CD14-positive monocyte (primary cell): Measurements from ENCODE around the gene TBC1D22A. TPM values are rescaled to one million over a fixed set of nuclear protein-coding genes. Genes with fewer than 3 reads are reported as not detected.
A peak's percentile ranks its signal among the peaks of the same experiment; 100 is the strongest.

ENCODE experiments used
- DNase-seq, 3 donors: peaks; one replicate each; pipeline ENCODE4 v3.0.0-alpha.2; 2011 to 2022
- H2AFZ ChIP-seq: 2 replicates; pipeline ENCODE4 v1.6.0; 2012; ENCODE audit warnings: mild to moderate bottlenecking, low read depth, low read length, inconsistent platforms; ENCODE audit not compliant: insufficient read depth, poor library complexity, severe bottlenecking
- H3K27ac ChIP-seq, 2 donors: 1 replicate in 1 of 2; 2 replicates in 1 of 2; pipeline ENCODE4 v1.5.1; 2012 to 2013; ENCODE audit warnings: low read length in 2 of 2, control low read depth in 1 of 2, inconsistent platforms in 1 of 2, low read depth in 1 of 2, mild to moderate bottlenecking in 1 of 2
- H3K27me3 ChIP-seq, 2 donors: one replicate each; pipeline versions ENCODE4 v1.6.0 to v1.6.1; 2011 to 2013; ENCODE audit warnings: low read length in 2 of 2; ENCODE audit not compliant: control insufficient read depth in 2 of 2, insufficient read depth in 2 of 2
- H3K36me3 ChIP-seq, 2 donors: replicated peaks in 1 of 2; 1 replicate in 1 of 2; 2 replicates in 1 of 2; pipeline versions ENCODE4 v1.5.1 to v1.6.1; 2012 to 2013; ENCODE audit warnings: low read length in 2 of 2, control low read depth in 1 of 2, inconsistent platforms in 1 of 2, mild to moderate bottlenecking in 1 of 2; ENCODE audit not compliant: insufficient read depth in 2 of 2, control insufficient read depth in 1 of 2
- H3K4me1 ChIP-seq, 2 donors: 1 replicate in 1 of 2; 2 replicates in 1 of 2; pipeline versions ENCODE4 v1.5.1 to v1.6.1; 2012 to 2013; ENCODE audit warnings: low read length in 2 of 2, control low read depth in 1 of 2, inconsistent platforms in 1 of 2, mild to moderate bottlenecking in 1 of 2, moderate library complexity in 1 of 2; ENCODE audit not compliant: insufficient read depth in 2 of 2, control insufficient read depth in 1 of 2
- H3K4me2 ChIP-seq: replicated peaks from 2 replicates; pipeline ENCODE3; 2012; ENCODE audit warnings: low read length, moderate library complexity, mild to moderate bottlenecking; ENCODE audit not compliant: poor library complexity, severe bottlenecking; ENCODE audit errors: extremely low read depth
- H3K4me3 ChIP-seq, 3 experiments: fragments of 200-600 bp in 1 of 3; sonication (generic) in 1 of 3; replicated peaks in 1 of 3; 1 replicate in 2 of 3; 2 replicates in 1 of 3; pipeline ENCODE4 v1.5.1; 2011 to 2013; ENCODE audit warnings: low read length in 3 of 3, mild to moderate bottlenecking in 3 of 3, control low read depth in 2 of 3, low read depth in 2 of 3, inconsistent platforms in 1 of 3, moderate library complexity in 1 of 3
- H3K79me2 ChIP-seq: 2 replicates; pipeline ENCODE4 v1.6.0; 2012; ENCODE audit warnings: mild to moderate bottlenecking, control low read depth, inconsistent platforms, low read length, moderate library complexity; ENCODE audit not compliant: insufficient read depth
- H3K9ac ChIP-seq: 2 replicates; pipeline ENCODE4 v1.6.0; 2017; ENCODE audit warnings: low read length, mild to moderate bottlenecking; ENCODE audit not compliant: insufficient read depth, poor library complexity, severe bottlenecking
- H3K9me3 ChIP-seq, 2 donors: replicated peaks in 1 of 2; 1 replicate in 1 of 2; 2 replicates in 1 of 2; pipeline versions ENCODE4 v1.5.1 to v1.6.1; 2012 to 2013; ENCODE audit warnings: low read length in 2 of 2, control low read depth in 1 of 2; ENCODE audit not compliant: control insufficient read depth in 1 of 2, insufficient read depth in 1 of 2
- H4K20me1 ChIP-seq: 2 replicates; pipeline ENCODE4 v1.6.0; 2012; ENCODE audit warnings: mild to moderate bottlenecking, low read length, control low read depth, moderate library complexity; ENCODE audit not compliant: insufficient read depth
- H3K27ac Mint-ChIP-seq, 7 donors: one replicate each; pipeline ENCODE4 v1.8.0; 2020; ENCODE audit warnings: mild to moderate bottlenecking in 7 of 7, mixed read lengths in 7 of 7, moderate library complexity in 6 of 7, inconsistent platforms in 2 of 7
- H3K27me3 Mint-ChIP-seq, 3 donors: one replicate each; pipeline ENCODE4 v1.8.0; 2021 to 2022; ENCODE audit warnings: low read depth in 3 of 3, mild to moderate bottlenecking in 3 of 3, mixed read lengths in 3 of 3, moderate library complexity in 3 of 3, inconsistent platforms in 1 of 3
- H3K36me3 Mint-ChIP-seq, 2 donors: one replicate each; pipeline ENCODE4 v1.8.0; 2020; ENCODE audit warnings: mixed read lengths in 2 of 2, inconsistent platforms in 1 of 2, mild to moderate bottlenecking in 1 of 2
- H3K4me1 Mint-ChIP-seq: one replicate; pipeline ENCODE4 v1.8.0; 2020; ENCODE audit warnings: mild to moderate bottlenecking, mixed read lengths
- H3K4me3 Mint-ChIP-seq, 2 donors: one replicate each; pipeline ENCODE4 v1.8.0; 2020; ENCODE audit warnings: mild to moderate bottlenecking in 2 of 2, mixed read lengths in 2 of 2, moderate library complexity in 1 of 2
- H3K9me3 Mint-ChIP-seq, 7 donors: one replicate each; pipeline ENCODE4 v1.8.0; 2020 to 2022; ENCODE audit warnings: mixed read lengths in 7 of 7, mild to moderate bottlenecking in 6 of 7, moderate library complexity in 6 of 7, inconsistent platforms in 2 of 7
- WGBS: methylation state at CpG from one replicate; pipeline ENCODE4 v1.1.5; 2013; ENCODE audit warnings: missing lambda C conversion rate; ENCODE audit not compliant: insufficient coverage; 5-methylcytosine and 5-hydroxymethylcytosine counted together
- intact Hi-C, 2 donors: fragments of 100-400 bp; cut with micrococcal nuclease; formaldehyde crosslinking; loops; one replicate each; pipeline versions ENCODE4 v1.15.0 to v1.15.1; 2023
- polyA plus RNA-seq, 3 donors: library from polyadenylated mRNA; depleted of rRNA in 1 of 3; unstranded in 2 of 3; stranded (reverse) in 1 of 3; fragments of 300-500 nt in 2 of 3; fragments of >200 nt in 1 of 3; fragmentation: Illumina TruSeq in 2 of 3; gene quantifications; 1 replicate in 2 of 3; 2 replicates in 1 of 3; pipeline ENCODE4 v1.2.3, GENCODE V29; 2012 to 2021
- TF ChIP-seq, protein P1 (sequence below): fragments of 200-600 bp; IDR thresholded peaks from one replicate; pipeline ENCODE4 v1.8.0; 2022; ENCODE audit warnings: antibody characterized with exemption, mild to moderate bottlenecking

TBC1D22A gene
- polyA plus RNA-seq, 3 donors: 25.9 to 36.2 (median 29.5) TPM

DNA sequence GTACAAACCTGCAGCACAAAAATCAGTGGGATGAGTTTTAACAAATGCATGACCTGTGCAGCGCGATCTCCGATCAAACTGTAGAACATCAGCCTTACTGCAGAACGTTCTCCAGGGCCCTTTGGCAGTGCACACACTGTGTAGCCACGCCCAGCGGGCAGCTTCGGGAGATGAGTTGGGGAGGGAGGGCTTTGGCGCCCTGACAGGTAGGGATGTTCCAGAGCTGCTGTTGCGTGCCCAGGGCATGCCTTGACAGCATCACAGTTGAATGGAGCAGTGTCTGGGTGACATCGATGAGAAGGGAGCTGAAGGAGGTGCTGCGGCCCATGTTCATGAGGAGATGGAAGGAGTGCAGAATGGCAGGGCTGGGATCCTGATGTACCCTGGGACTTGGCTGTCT lies 80.2 kb downstream of the TBC1D22A start:
- Histone ChIP-seq H3K36me3 (peaks cover 3 to 59% of the 10 kb centered on the region in 2 donors), H3K27me3 (no peaks in the 10 kb centered on the region), H3K4me1 (no peaks in the 10 kb centered on the region), H3K4me3 (no peak overlapping the region), H3K79me2 (peaks cover 19% of the 10 kb centered on the region), H3K9me3 (no peaks in the 10 kb centered on the region), H4K20me1 (peaks cover 74% of the 10 kb centered on the region), H3K27ac (no peak overlapping the region), H3K4me2 (no peak overlapping the region), H2AFZ (no peak overlapping the region), H3K9ac (no peak overlapping the region)
- Mint-ChIP-seq H3K27me3 (no peaks in the 10 kb centered on the region), H3K4me1 (no peaks in the 10 kb centered on the region), H3K36me3 (peaks cover 20 to 26% of the 10 kb centered on the region in 2 donors), H3K4me3 (no peak overlapping the region), H3K9me3 (peaks cover 0 to 4% (median under 1%) of the 10 kb centered on the region in 7 donors), H3K27ac (peak overlapping the region in 2 of 7 donors; percentile 27 to 35)
- WGBS: 98% methylated on average over 11 of the region's 11 CpGs
- TF ChIP-seq, protein P1, sequence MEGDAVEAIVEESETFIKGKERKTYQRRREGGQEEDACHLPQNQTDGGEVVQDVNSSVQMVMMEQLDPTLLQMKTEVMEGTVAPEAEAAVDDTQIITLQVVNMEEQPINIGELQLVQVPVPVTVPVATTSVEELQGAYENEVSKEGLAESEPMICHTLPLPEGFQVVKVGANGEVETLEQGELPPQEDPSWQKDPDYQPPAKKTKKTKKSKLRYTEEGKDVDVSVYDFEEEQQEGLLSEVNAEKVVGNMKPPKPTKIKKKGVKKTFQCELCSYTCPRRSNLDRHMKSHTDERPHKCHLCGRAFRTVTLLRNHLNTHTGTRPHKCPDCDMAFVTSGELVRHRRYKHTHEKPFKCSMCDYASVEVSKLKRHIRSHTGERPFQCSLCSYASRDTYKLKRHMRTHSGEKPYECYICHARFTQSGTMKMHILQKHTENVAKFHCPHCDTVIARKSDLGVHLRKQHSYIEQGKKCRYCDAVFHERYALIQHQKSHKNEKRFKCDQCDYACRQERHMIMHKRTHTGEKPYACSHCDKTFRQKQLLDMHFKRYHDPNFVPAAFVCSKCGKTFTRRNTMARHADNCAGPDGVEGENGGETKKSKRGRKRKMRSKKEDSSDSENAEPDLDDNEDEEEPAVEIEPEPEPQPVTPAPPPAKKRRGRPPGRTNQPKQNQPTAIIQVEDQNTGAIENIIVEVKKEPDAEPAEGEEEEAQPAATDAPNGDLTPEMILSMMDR: no peak
- intact Hi-C loops: no loop called here
- DNase-seq: no peak

DNA sequence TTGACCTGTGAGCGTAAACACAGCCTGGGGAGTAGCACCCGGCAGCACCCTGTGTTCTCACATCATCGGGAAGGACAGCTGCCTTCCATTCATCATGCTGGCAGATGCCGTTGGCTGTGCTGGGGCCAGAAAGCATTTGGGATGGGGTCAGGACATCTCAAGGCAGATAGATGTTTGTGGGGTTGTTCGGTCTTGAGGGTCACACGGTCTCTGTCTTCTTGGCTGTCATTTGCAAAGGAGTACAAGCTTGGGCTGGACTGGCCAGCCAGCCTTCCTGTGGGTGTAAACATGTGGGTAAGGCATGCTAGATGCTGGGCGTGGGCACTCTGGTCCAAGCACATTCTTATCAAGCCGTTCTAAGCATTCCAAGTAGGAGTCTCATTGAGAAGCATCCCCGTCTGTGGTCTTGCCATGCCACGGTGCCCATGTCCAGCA lies 81.4 kb downstream of the TBC1D22A start:
- no peak overlapping the region for H3K4me2 ChIP-seq
- Mint-ChIP-seq H3K27me3 (no peaks in the 10 kb centered on the region), H3K4me1 (no peaks in the 10 kb centered on the region), H3K36me3 (peaks cover 22 to 29% of the 10 kb centered on the region in 2 donors), H3K9me3 (no peaks in the 10 kb centered on the region), H3K4me3 (no peak overlapping the region), H3K27ac (peak overlapping the region in 2 of 7 donors; percentile 21 to 41)
- peaks cover 87% of the 10 kb centered on the region for H4K20me1 ChIP-seq
- H3K27ac ChIP-seq: no peak overlapping the region
- no peak overlapping the region for H3K9ac ChIP-seq
- H3K4me3 ChIP-seq: no peak overlapping the region
- H3K4me1 ChIP-seq: no peaks in the 10 kb centered on the region
- intact Hi-C loops: no loop called here
- WGBS: 95% methylated on average over 10 of the region's 10 CpGs
- no peak overlapping the region for H2AFZ ChIP-seq
- peaks cover 27% of the 10 kb centered on the region for H3K79me2 ChIP-seq
- DNase-seq: no peak
- H3K27me3 ChIP-seq: no peaks in the 10 kb centered on the region
- no peaks in the 10 kb centered on the region for H3K9me3 ChIP-seq
- H3K36me3 ChIP-seq: peaks cover 4 to 69% of the 10 kb centered on the region in 2 donors
- TF ChIP-seq, protein P1: no peak
